Caco-2 (cell line): ENCODE results near the gene SDHD. TPM values are rescaled to one million over a fixed set of nuclear protein-coding genes. Genes with fewer than 3 reads are reported as not detected.

Experiments
- BruUV-seq: library from RNA; stranded (reverse); fragments of 400-500 nt; replicated peaks from 2 replicates; lab custom pipeline; 2021; lab: Mats Ljungman, UMichigan
- CTCF ChIA-PET: fragments of 300-600 bp; sonication (Branson Sonifier 250); formaldehyde crosslinking; loops from one replicate; lab custom pipeline; 2022; ENCODE audit warnings: antibody characterized with exemption; lab: Charles Lee
- POLR2A ChIA-PET: fragments of 300-600 bp; sonication (Branson Sonifier 250); formaldehyde crosslinking; loops from one replicate; lab custom pipeline; 2022; ENCODE audit warnings: antibody characterized with exemption; lab: Charles Lee
- DNase-seq, 2 experiments: peaks; one replicate each; pipeline versions ENCODE4 v3.0.0 to v3.0.0-alpha.2; 2020 to 2022
- H3K27me3 ChIP-seq: replicated peaks from 2 replicates; pipeline ENCODE4 v1.6.0; 2011; ENCODE audit warnings: low read length; ENCODE audit not compliant: control insufficient read depth, insufficient read depth
- H3K36me3 ChIP-seq: 2 replicates; pipeline ENCODE4 v1.5.1; 2011; ENCODE audit warnings: low read length; ENCODE audit not compliant: control insufficient read depth, insufficient read depth
- H3K4me1 ChIP-seq: fragments of 250-450 bp; sonication (Bioruptor Pico); 2 replicates; pipeline ENCODE4 v1.5.1; 2020; ENCODE audit warnings: mild to moderate bottlenecking
- H3K4me3 ChIP-seq: 2 replicates; pipeline ENCODE4 v1.5.1; 2011; ENCODE audit warnings: low read depth, mild to moderate bottlenecking, control low read depth, low read length
- H3K9me3 ChIP-seq: fragments of 250-450 bp; sonication (Bioruptor Pico); 2 replicates; pipeline ENCODE4 v1.5.1; 2020; ENCODE audit warnings: mild to moderate bottlenecking, moderate library complexity
- H3K27ac Mint-ChIP-seq: one replicate; pipeline ENCODE4 v1.8.0; 2022; ENCODE audit warnings: mixed read lengths; ENCODE audit not compliant: unreplicated experiment
- H3K27me3 Mint-ChIP-seq: one replicate; pipeline ENCODE4 v1.8.0; 2022; ENCODE audit warnings: mixed read lengths; ENCODE audit not compliant: insufficient read depth, unreplicated experiment
- H3K36me3 Mint-ChIP-seq: one replicate; pipeline ENCODE4 v1.8.0; 2022; ENCODE audit warnings: mild to moderate bottlenecking, mixed read lengths; ENCODE audit not compliant: insufficient read depth, unreplicated experiment
- H3K4me1 Mint-ChIP-seq: one replicate; pipeline ENCODE4 v1.8.0; 2022; ENCODE audit warnings: low read depth, mixed read lengths; ENCODE audit not compliant: unreplicated experiment
- H3K4me3 Mint-ChIP-seq: one replicate; pipeline ENCODE4 v1.8.0; 2022; ENCODE audit warnings: mild to moderate bottlenecking, moderate library complexity, mixed read lengths; ENCODE audit not compliant: unreplicated experiment
- H3K9me3 Mint-ChIP-seq: one replicate; pipeline ENCODE4 v1.8.0; 2022; ENCODE audit warnings: mixed read lengths; ENCODE audit not compliant: unreplicated experiment
- CTCF ChIP-seq, 2 experiments: fragments of 200-600 bp in 1 of 2; IDR thresholded peaks; 1 replicate in 1 of 2; 2 replicates in 1 of 2; pipeline versions ENCODE4 v1.5.1 to v1.8.0; 2011 to 2022; ENCODE audit warnings: antibody characterized with exemption in 1 of 2, control low read depth in 1 of 2, inconsistent platforms in 1 of 2, low read depth in 1 of 2, low read length in 1 of 2, mild to moderate bottlenecking in 1 of 2, moderate library complexity in 1 of 2; ENCODE audit not compliant: insufficient read depth in 1 of 2, severe bottlenecking in 1 of 2, unreplicated experiment in 1 of 2
- intact Hi-C: fragments of 100-400 bp; cut with micrococcal nuclease; formaldehyde crosslinking; loops from one replicate; pipeline ENCODE4 v1.10.0; 2022; ENCODE audit not compliant: unreplicated experiment
- total RNA-seq: library from RNA; stranded (reverse); gene quantifications from 2 replicates; pipeline ENCODE4 v1.2.3, GENCODE V29; 2022

SDHD gene
- total RNA-seq, 1 experiment from 2014 or later = 157 TPM

DNA sequence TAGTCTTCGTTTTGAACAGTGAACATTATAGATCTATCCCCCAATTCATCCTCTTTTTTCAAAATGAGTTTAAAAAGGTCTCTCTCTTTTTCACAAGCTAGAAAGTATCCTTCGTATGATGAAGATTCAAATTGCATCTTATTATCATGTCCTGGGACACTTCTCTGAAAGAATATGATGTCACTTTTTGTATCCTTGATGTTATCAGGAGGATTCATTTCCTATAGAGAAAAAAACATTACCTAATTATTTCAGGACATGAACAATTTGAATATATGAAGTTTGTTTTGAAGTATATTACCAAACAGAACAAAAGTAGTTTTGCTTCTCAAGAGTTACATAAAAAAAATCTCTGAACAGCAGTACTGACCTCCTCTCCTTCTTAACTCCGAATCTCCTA lies 56.9 kb downstream of the SDHD start:
- H3K9me3 ChIP-seq = peaks cover 12% of the 10 kb centered on the region
- CTCF ChIA-PET = no interaction called here
- TF ChIP-seq CTCF (IDR thresholded peaks at IDR 0.05; ENCODE audit: insufficient read depth in 1 of 2, low read depth in 1 of 2, low read length in 1 of 2, severe bottlenecking in 1 of 2, unreplicated experiment in 1 of 2) = no peak
- peaks cover 3% of the 10 kb centered on the region for H3K27me3 Mint-ChIP-seq
- H3K27ac Mint-ChIP-seq = no peak overlapping the region
- peaks cover 9% of the 10 kb centered on the region for H3K9me3 Mint-ChIP-seq
- H3K36me3 Mint-ChIP-seq = peaks cover 11% of the 10 kb centered on the region
- H3K4me3 ChIP-seq = no peak overlapping the region
- no peak overlapping the region for H3K4me3 Mint-ChIP-seq
- POLR2A ChIA-PET = no interaction called here
- no peaks in the 10 kb centered on the region for H3K36me3 ChIP-seq
- H3K4me1 Mint-ChIP-seq = no peaks in the 10 kb centered on the region
- no peaks in the 10 kb centered on the region for H3K4me1 ChIP-seq
- no peaks in the 10 kb centered on the region for H3K27me3 ChIP-seq
- DNase-seq = no peak
- BruUV-seq = no TSS peak
- intact Hi-C loops = no loop called here

Other genes starting within 250 kb of the SDHD start
- gene ALG9, start 215.3 kb upstream of the SDHD start, total RNA-seq = 55.3 and 57.4 TPM in 2 replicates
- gene FDXACB1, start 207.7 kb upstream of the SDHD start, total RNA-seq = 4.3 and 4.7 TPM in 2 replicates
- 69.8 and 71.4 TPM in 2 replicates for gene CFAP68, start 207.3 kb upstream of the SDHD start, total RNA-seq
- 1.1 and 1.9 TPM in 2 replicates for gene CRYAB, start 175.1 kb upstream of the SDHD start, total RNA-seq
- not detected in 2 replicates for gene HSPB2, start 174.1 kb upstream of the SDHD start, total RNA-seq
- 14.4 and 14.8 TPM in 2 replicates for gene C11orf52, start 168.0 kb upstream of the SDHD start, total RNA-seq
- 4.9 and 6.4 TPM in 2 replicates for gene DIXDC1, start 149.5 kb upstream of the SDHD start, total RNA-seq
- gene DLAT, start 61.5 kb upstream of the SDHD start, total RNA-seq = 99.3 and 100.0 TPM in 2 replicates
- 2.6 and 2.7 TPM in 2 replicates for gene PIH1D2, start 12.9 kb upstream of the SDHD start, total RNA-seq
- 36.9 and 37.4 TPM in 2 replicates for gene NKAPD1, start 12.6 kb upstream of the SDHD start, total RNA-seq
- gene TIMM8B, start 117 bp upstream of the SDHD start, total RNA-seq = 147 and 154 TPM in 2 replicates
- 32.8 and 36.5 TPM in 2 replicates for gene IL18, start 77.2 kb downstream of the SDHD start, total RNA-seq
- not detected in 2 replicates for gene TEX12, start 80.5 kb downstream of the SDHD start, total RNA-seq
- gene BCO2, start 88.6 kb downstream of the SDHD start, total RNA-seq = 1.3 and 2.2 TPM in 2 replicates
- gene PTS, start 139.6 kb downstream of the SDHD start, total RNA-seq = 78.0 and 79.5 TPM in 2 replicates
- gene PLET1, start 174.0 kb downstream of the SDHD start, total RNA-seq = not detected in 2 replicates